Keratinocyte (primary cell): ENCODE data around the gene SCNN1G.

Source experiments
- EZH2 ChIP-seq: IDR thresholded peaks from one replicate; pipeline ENCODE4 v1.6.1; 2012; ENCODE audit warnings: inconsistent platforms, mild to moderate bottlenecking, low read length, moderate library complexity
- TF ChIP-seq, protein P1 (sequence below), 3 experiments: IDR thresholded peaks in 1 of 3; conservative IDR thresholded peaks in 1 of 3; optimal IDR thresholded peaks in 1 of 3; 2 replicates in 2 of 3; 3 replicates in 1 of 3; pipeline versions ENCODE3 to v1.5.1; 2011; ENCODE audit warnings: low read length in 3 of 3, mild to moderate bottlenecking in 3 of 3, moderate library complexity in 2 of 3, control low read depth in 1 of 3, inconsistent platforms in 1 of 3; ENCODE audit not compliant: insufficient read depth in 2 of 3; ENCODE audit errors: extremely low read depth in 1 of 3

DNA sequence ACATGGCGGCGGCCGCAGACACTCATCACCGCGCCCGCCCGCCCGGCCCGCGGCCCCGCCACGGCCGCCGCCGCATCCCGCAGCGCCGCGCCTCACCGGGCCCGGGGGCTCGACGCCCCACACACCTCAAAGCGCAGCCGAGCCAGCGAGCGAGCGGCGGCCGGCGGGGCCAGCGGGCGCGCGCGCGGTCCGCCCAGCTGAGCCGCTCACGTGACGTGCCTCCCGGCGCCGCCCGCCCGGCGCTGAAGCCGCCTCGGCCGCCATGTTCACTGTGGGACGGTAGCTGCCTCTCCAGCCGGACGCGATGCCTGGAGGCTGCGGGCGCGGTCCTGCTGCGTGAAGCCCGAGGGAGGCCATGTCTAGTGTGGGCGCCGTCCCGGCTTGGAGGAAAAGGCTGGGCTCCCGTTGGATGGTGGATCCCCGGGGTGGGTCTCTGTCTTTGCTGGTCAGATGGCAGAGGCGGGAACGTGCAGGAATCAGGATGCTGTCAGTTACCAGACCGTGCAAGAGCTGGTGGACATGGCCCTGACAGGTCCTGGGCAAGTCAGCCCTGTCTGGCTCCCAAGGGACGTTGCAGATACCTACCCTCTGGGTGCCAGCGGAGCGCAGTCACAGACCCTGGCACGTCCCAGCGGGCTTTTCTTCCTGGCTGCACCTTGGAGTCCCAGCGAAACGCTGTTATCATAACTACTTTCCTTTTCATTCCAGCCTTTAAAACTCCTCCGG, 33.1 kb upstream of the SCNN1G start, which contains the start of gene USP31:
- TF ChIP-seq, protein P1, sequence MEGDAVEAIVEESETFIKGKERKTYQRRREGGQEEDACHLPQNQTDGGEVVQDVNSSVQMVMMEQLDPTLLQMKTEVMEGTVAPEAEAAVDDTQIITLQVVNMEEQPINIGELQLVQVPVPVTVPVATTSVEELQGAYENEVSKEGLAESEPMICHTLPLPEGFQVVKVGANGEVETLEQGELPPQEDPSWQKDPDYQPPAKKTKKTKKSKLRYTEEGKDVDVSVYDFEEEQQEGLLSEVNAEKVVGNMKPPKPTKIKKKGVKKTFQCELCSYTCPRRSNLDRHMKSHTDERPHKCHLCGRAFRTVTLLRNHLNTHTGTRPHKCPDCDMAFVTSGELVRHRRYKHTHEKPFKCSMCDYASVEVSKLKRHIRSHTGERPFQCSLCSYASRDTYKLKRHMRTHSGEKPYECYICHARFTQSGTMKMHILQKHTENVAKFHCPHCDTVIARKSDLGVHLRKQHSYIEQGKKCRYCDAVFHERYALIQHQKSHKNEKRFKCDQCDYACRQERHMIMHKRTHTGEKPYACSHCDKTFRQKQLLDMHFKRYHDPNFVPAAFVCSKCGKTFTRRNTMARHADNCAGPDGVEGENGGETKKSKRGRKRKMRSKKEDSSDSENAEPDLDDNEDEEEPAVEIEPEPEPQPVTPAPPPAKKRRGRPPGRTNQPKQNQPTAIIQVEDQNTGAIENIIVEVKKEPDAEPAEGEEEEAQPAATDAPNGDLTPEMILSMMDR (optimal IDR thresholded peaks at IDR 0.05 in 1 of 3, IDR thresholded peaks at IDR 0.05 in 1 of 3, conservative IDR thresholded peaks at IDR 0.05 in 1 of 3; ENCODE audit: extremely low read depth in 1 of 3, insufficient read depth in 2 of 3, low read length in 3 of 3): no peak
- TF ChIP-seq EZH2: no peak
